ENCODE measurements around the gene SGTA.

The SGTA gene

DNA sequence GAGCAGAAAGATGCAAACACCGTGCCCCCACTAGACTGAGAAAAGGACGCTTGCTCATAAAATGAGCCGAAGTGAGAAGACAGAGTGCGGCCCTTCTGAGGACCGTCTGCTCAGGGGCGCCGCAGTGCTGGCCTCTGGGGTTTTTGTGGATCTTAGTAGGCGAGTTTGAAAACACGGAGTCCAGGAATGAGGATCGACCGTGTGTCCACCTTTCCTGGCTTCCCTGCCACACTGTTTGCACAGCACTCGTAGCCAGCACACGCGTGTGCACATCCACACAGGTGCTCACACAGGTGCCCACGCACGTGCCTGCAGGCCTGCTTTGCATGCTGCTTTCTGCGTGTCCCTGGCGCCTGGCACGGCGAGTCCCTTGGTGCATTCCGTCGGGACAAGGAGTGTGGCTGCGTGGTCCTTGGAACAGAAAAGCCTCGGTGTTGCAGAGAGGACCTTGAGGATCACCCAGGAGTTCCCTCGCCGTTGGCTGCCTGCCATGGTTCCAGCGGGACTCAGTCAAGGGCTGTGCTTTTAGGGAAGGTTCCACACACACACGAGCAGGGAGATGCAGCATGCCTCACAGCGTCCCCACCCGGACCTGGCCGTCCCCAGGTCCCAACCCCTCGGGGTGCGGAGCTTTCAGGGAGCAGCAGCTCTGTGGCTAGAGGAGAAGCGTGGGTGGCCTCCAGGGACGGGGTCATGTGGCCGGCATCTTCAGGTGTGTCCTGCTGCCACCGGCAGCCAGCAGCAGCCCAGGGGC, 26.5 kb upstream of the SGTA start:
- DNase-seq (ENCODE audit: low spot score), result no peak

DNA sequence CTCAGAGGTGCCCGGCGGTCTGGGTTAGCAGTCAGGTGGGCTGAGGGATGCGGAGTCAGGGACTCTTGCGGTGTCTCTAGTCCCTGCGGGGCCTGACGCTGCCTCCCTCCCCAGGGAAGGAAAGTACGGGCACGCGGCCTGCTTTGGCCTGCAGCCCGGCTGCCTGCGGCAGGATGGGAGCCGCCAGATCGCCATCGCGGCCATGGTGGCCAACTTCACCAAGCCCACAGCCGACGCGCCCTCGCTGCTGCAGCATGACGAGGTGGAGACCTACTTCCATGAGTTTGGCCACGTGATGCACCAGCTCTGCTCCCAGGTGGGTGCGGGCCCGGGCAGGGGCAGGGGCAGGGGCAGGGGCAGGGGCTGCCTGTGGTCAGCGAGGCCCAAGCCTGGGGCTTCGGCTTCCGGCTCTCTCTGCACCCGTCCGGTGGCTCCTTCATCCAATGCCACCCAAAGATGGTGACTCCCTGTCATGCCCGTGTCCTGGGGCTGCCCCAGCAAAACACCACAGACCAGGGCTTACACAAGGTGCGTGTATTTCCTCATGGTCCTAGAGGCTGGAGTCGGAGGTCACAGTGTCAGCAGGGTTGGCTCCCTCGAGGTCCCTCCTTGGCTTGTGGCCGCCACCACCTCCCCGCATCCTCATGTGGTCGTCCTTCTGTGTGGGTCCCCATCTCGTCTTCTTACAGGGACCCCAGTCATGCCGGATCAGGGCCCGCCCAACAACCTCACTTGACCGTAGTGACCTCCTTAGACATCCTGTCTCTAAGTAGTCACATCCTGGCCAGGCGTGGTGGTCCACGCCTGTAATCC, 25.3 kb upstream of the SGTA start:
- DNase-seq (ENCODE audit: low spot score), result no peak

- DNase-seq (ENCODE audit: low spot score), result no peak
Measured at GRCh38 chr19:2807379-2808128, 24.5 kb upstream of the SGTA start.

DNA sequence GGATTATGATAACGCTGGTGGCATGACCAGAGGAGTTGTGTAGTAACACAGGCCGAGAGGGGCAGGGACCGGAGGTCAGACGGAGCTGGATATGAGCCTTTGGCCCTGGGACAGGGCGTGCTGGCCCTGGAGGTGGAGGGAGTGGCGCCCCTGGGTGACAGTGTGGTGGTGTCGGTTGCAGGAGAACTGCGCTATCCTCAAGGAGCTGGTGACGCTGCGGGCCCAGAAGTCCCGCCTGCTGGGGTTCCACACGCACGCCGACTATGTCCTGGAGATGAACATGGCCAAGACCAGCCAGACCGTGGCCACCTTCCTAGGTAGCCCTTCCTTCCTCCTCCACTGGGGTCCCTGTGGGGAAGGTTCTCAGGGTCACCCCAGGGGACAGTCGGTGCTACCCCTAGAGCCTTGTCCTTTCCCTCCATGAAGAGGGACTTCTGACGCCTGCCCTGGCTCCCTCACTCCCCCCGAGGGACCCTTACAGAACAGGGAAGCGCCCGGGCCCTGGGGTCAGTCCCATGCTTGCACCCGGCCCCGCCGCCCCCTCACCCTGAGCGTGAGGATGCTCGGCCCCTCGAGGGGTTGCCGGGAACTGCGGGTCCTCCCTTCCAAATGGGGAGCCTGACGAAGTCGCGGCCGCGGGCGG, 23.8 kb upstream of the SGTA start:
- DNase-seq (ENCODE audit: low spot score), result no peak

- DNase-seq (ENCODE audit: low spot score), result no peak
Measured at GRCh38 chr19:2805991-2806649, 23.0 kb upstream of the SGTA start.

GRCh38 chr19:2805261-2805900, 22.3 kb upstream of the SGTA start:
- DNase-seq (ENCODE audit: low spot score), result no peak

DNA sequence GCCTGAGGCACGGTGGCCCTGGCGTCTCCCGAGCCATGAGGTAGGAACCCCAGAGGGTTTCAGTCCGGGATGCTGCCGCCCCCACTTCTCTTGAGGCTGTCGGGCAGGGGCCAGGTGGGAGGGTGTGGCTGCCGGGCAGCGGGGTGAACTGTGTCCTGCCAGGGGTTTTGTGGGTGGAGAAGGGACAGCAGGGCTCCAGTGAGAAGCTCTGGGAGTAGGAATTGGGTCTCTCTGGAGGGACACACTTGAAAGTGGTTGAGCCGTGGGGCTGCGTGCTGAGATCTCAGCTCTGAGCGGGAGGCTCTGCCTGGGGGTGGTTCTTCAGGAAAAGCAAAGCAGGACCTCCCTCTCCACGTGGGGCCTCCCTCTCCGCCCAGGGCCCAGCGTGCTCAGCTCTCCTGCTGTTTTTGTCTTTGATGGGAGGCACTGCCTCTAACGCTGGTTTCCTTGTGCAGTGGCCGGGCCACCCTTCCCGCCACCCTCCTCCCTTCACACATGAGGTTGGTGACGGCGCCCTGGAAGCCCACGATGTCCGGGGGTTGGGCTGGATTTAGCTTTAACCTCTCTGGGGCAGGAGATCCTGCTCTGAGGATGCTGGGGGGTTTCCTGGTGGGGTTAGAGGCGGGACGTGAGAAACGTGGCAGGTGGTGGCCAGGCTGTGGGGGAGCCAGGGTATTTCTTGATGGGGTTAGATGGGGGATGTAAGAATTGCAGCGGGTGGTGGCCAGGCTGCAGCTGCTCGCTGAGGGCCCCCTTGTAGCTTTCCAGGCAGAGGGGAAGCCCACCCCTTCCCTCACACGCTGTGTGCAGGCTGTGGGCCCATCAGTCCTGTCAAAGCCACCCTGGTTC, 21.3 kb upstream of the SGTA start:
- no peak for DNase-seq (ENCODE audit: low spot score)

GRCh38 chr19:2803486-2804155, 20.5 kb upstream of the SGTA start:
- DNase-seq (ENCODE audit: low spot score), result no peak

DNA sequence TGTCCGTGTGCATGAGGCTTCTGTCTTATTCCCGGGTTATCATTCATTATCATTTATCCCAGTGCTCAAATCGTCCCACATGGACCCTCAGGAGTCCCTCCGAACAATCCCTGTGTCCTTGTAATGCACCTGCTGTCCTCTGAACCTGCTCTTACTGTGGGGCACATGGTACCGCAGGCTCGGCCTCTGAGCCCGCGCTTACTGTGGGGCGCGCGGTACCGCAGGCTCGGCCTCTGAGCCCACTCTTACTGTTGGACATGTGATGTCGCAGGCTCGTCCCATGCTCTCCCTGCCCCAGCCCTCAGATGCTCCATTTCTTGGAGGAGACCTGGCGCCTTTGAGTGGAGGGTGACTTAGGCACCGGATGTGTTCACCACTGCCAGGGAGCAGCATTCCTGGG, 19.8 kb upstream of the SGTA start:
- no peak for DNase-seq (ENCODE audit: low spot score)

DNA sequence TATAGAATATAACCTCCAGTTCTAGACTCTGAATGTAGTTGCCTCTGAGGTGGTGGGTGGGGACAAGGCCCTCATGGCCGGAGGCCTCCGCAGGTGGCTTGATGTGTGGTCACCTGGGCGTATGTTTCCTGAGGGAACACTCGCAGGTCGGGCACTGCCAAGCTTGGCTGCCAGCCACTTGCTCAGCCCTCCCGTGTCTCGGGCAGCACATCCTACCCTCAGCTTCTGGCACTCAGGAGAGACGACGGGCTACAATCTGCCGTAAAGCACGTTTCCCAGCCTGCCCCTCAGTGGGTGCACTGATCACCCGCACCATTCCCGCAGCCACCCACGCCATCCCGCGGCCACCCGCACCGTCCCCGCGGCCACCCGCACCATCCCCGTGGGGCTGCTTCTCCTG, 17.4 kb upstream of the SGTA start:
- DNase-seq (ENCODE audit: low spot score), result no peak

DNA sequence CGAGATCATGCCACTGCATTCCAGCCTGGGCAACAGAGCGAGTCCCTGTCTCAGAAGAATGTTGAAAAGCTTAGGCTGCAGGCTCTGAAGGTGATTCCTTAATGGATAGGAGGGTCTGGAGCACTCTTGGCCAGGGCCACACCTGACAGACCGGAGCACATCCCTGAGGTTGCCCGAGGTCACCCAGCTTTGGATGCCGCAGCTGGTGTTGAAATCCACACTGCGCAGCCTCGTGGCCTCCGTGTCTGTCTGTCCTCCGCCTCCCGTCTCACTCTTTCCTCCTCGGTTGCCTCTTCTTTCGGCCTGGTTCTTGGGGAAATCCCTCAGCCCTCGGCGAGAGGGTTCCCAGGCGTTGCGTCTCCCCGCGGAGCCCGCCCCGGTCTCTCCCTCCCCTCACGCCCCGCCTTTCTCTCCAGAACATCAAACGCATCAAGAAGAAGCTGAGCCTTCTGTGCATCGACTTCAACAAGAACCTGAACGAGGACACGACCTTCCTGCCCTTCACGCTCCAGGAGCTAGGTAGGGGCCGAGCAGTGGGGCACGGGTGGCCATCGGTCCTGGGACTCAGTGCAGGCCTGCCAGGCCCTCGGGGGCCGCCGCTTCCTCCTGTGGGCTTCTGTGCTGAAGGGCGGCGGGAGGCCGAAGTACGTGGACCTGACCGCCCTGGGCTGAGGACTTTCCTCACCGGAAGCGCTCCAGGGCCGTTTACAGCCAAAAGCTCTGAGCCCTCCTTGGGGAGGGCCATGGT, 16.4 kb upstream of the SGTA start:
- DNase-seq (ENCODE audit: low spot score), result no peak

DNA sequence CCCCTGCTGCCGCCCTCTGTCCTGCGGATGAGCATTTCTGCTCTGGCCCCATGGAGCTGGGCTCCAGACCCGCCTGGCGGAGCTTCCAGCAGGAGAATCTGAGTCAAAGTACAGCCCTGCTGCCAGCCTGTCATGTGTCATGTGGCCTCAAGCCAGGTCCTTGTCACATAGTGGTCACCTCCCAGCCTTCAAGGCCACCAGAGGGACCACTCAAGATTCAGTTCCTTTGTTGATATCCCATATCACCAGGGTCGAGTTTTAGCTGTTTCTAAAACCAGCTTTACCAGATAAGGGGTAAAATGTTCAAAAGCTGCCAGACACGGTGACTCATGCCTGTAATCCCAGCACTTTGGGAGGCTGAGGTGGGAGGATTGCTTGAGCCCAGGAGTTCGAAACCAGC, 15.7 kb upstream of the SGTA start:
- no peak for DNase-seq (ENCODE audit: low spot score)

DNA sequence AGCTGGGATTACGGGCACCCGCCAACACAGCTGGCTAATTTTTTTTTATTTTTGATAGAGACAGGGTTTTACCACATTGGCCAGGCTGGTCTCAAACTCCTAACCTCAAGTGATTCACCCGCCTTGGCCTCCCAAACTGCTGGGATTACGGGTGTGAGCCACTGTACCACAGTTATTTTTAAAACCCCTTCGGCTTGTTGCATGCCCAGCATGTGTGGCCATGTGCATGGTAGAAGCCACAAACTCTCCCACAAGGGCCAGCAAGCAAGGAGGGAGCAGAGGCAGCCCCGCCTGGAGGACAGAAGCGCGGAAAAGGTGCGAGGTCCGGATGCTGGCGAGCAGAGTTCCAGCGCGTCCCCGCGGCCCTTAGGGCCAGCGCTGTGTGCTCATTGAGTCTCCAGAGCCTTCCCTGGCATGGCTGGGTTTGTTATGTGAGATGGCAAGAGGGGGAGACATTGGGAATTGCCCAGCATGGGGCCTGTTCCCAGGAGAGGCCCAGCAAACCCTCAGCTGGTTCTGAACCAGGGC, 15.1 kb upstream of the SGTA start:
- no peak for DNase-seq (ENCODE audit: low spot score)

DNA sequence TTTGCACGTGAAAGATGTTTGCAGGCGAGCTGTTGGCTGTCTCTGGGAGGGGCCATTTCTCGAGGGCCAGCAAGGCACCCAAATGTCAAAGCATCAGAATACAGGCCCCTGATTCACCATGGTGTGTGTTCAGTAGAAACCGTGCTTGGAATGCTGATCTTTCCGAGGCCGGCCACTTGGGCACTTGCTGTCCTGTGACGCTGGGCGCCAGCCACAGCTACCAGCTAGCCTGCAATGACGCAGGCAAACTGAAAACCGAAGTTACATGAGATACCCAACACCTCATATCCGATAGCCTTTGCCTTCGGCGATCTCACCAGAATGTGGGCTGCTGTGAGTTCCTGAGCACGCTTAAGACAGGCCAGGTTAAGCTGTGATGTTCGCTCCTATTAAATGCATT, 14.2 kb upstream of the SGTA start:
- DNase-seq (ENCODE audit: low spot score), result no peak

DNA sequence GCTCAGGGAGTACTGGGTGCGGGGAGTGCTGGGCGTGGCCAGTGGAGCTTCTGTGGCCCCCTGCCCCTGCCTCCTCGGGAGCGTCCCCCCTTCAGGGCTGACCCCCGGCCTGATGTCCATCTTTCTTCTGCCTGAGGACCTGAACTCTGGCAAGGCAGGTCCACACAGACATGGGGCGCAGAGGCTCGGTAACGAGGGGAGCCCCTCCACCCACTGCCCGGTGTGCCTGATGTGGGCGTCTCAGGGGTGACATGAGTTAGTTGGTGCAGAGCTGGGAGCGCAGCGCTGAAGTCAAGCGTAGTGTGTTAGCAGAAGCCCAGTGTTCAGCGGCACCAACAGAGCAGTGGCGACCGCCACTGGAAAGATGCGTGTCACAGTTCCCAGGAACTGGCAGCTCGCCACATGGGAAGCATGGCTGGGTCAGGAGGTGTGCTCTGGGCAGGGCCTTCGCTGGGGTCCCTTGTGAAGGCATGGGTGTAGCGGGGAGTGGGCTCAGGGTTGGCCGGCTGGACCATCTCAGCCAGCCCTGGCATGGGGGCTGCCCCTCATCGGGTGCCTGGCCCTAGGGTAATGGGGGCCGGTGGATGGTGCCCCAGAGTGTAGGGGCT, 13.7 kb upstream of the SGTA start:
- no peak for DNase-seq (ENCODE audit: low spot score)

- no peak for DNase-seq (ENCODE audit: low spot score)
Measured at GRCh38 chr19:2795827-2796658, 13.0 kb upstream of the SGTA start.

- DNase-seq (ENCODE audit: low spot score), result no peak
Measured at GRCh38 chr19:2793577-2793976, 10.5 kb upstream of the SGTA start.
